CD4-positive, CD25-positive, alpha-beta regulatory T cell (primary cell): Measurements from ENCODE around the gene GNB1. TPM values are rescaled to one million over a fixed set of nuclear protein-coding genes. Genes with fewer than 3 reads are reported as not detected.
A peak's percentile ranks its signal among the peaks of the same experiment; 100 is the strongest.

ENCODE experiments used
- ATAC-seq, 2 donors: fragments of 150-1000 bp; cut with Tn5 transposase; one replicate each; pipeline ENCODE4 v1.10.0; 2021; ENCODE audit warnings: low read depth in 2 of 2, moderate number of reproducible peaks in 2 of 2, moderate library complexity in 1 of 2
- DNase-seq, 3 donors: peaks; one replicate each; pipeline versions ENCODE4 v3.0.0 to v3.0.0-alpha.2; 2012 to 2022; ENCODE audit warnings: mixed read lengths in 1 of 3
- H3K27ac ChIP-seq: one replicate; pipeline ENCODE4 v1.7.0; 2013; ENCODE audit warnings: mild to moderate bottlenecking, low read length; ENCODE audit not compliant: insufficient read depth, poor library complexity, severe bottlenecking
- H3K27me3 ChIP-seq: one replicate; pipeline ENCODE4 v1.7.0; 2013; ENCODE audit warnings: low read length; ENCODE audit not compliant: control insufficient read depth, insufficient read depth
- H3K36me3 ChIP-seq: one replicate; pipeline ENCODE4 v1.7.0; 2013; ENCODE audit warnings: mild to moderate bottlenecking, low read length, moderate library complexity; ENCODE audit not compliant: control insufficient read depth, insufficient read depth
- H3K4me1 ChIP-seq: 2 replicates; pipeline ENCODE4 v1.7.0; 2013; ENCODE audit warnings: mild to moderate bottlenecking, low read length; ENCODE audit not compliant: insufficient read depth, control insufficient read depth, poor library complexity, severe bottlenecking
- H3K4me3 ChIP-seq: one replicate; pipeline ENCODE4 v1.7.0; 2013; ENCODE audit warnings: low read depth, mild to moderate bottlenecking, low read length, moderate library complexity
- H3K9me3 ChIP-seq, 2 experiments: 1 replicate in 1 of 2; 2 replicates in 1 of 2; pipeline ENCODE4 v1.7.0; 2013; ENCODE audit warnings: low read length in 2 of 2, mild to moderate bottlenecking in 1 of 2, moderate library complexity in 1 of 2; ENCODE audit not compliant: control insufficient read depth in 2 of 2
- H3K27ac Mint-ChIP-seq, 3 donors: one replicate each; pipeline ENCODE4 v1.8.0; 2020 to 2022; ENCODE audit warnings: mild to moderate bottlenecking in 3 of 3, mixed read lengths in 3 of 3, moderate library complexity in 2 of 3
- H3K27me3 Mint-ChIP-seq: one replicate; pipeline ENCODE4 v1.8.0; 2022; ENCODE audit warnings: mild to moderate bottlenecking, mixed read lengths
- H3K36me3 Mint-ChIP-seq: one replicate; pipeline ENCODE4 v1.8.0; 2020; ENCODE audit warnings: mixed read lengths
- H3K4me1 Mint-ChIP-seq, 4 donors: one replicate each; pipeline ENCODE4 v1.8.0; 2020 to 2022; ENCODE audit warnings: mixed read lengths in 4 of 4, mild to moderate bottlenecking in 1 of 4
- H3K4me3 Mint-ChIP-seq, 4 donors: one replicate each; pipeline ENCODE4 v1.8.0; 2020 to 2022; ENCODE audit warnings: mild to moderate bottlenecking in 4 of 4, mixed read lengths in 4 of 4, moderate library complexity in 3 of 4
- H3K9me3 Mint-ChIP-seq, 7 donors: one replicate each; pipeline ENCODE4 v1.8.0; 2020 to 2022; ENCODE audit warnings: mixed read lengths in 7 of 7, mild to moderate bottlenecking in 3 of 7, moderate library complexity in 2 of 7
- polyA plus RNA-seq, 4 donors: library from polyadenylated mRNA; unstranded; fragments of 300-500 nt; fragmentation: Illumina TruSeq; gene quantifications; one replicate each; pipeline ENCODE4 v1.2.3, GENCODE V29; 2021
- total RNA-seq: library from RNA; stranded (reverse); gene quantifications from one replicate; pipeline ENCODE4 v1.2.3, GENCODE V29; 2022

GNB1 gene
- total and polyA plus RNA-seq, 5 donors from 2014 or later, result 47.0 to 242 (median 102) TPM

GRCh38 chr1:1777950-1778662 is 112.8 kb downstream of the GNB1 start, which contains the start of gene NADK:
Gene NADK (minus strand): TSS chr1:1778470. CDS start chr1:1765406, 13,064 bp downstream.
- DNase-seq, result peak; percentile 62 to 78 (median 76)
- Mint-ChIP-seq H3K36me3 (peaks cover 4% of the 10 kb centered on the region), H3K27me3 (no peaks in the 10 kb centered on the region), H3K4me3 (peak within 1 kb of the TSS; percentile 91 to 95 (median 93)), H3K9me3 (no peaks in the 10 kb centered on the region), H3K4me1 (peaks cover 0 to 68% (median 48%) of the 10 kb centered on the region in 4 donors), H3K27ac (peak within 1 kb of the TSS; percentile 88 to 98 (median 95))
- peak within 1 kb of the TSS; percentile 89 for H3K27ac ChIP-seq
- H3K36me3 ChIP-seq, result no peaks in the 10 kb centered on the region
- peak; percentile 41 to 45 for ATAC-seq
- H3K4me3 ChIP-seq, result peak within 1 kb of the TSS; percentile 75
- H3K4me1 ChIP-seq, result peaks cover 71% of the 10 kb centered on the region
- H3K9me3 ChIP-seq, result no peaks in the 10 kb centered on the region
- no peaks in the 10 kb centered on the region for H3K27me3 ChIP-seq

DNA sequence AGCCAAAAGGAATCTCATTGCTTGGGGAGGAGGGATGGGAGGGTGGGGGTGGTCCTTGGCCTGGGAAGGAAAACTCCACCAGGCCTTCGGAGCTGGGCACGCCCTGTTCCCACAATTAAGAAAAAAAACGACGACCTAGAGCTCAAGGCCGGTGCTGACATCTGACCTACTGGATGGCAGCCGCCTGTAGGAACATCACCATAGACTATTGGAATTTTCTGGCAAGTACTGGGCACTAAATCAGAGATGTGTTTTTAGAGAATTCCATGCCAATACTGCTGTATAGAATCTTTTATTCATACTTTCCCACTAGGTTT is 113.3 kb downstream of the GNB1 start:
- Mint-ChIP-seq H3K36me3 (peaks cover 5% of the 10 kb centered on the region), H3K4me1 (peaks cover 0 to 62% (median 45%) of the 10 kb centered on the region in 4 donors), H3K9me3 (no peaks in the 10 kb centered on the region), H3K27me3 (no peaks in the 10 kb centered on the region), H3K27ac (peak overlapping the region; percentile 52 to 93 (median 77)), H3K4me3 (peak overlapping the region; percentile 86 to 94 (median 90))
- DNase-seq, result no peak
- Histone ChIP-seq H3K36me3 (peaks cover under 1% of the 10 kb centered on the region), H3K9me3 (no peaks in the 10 kb centered on the region), H3K27ac (peak overlapping the region; percentile 55), H3K27me3 (no peaks in the 10 kb centered on the region), H3K4me3 (peak overlapping the region; percentile 75), H3K4me1 (peaks cover 66% of the 10 kb centered on the region)
- no peak for ATAC-seq

GRCh38 chr1:1776672-1777582 is 114.0 kb downstream of the GNB1 start:
- no peaks in the 10 kb centered on the region for H3K27me3 ChIP-seq
- H3K27me3 Mint-ChIP-seq, result no peaks in the 10 kb centered on the region
- ATAC-seq, result no peak
- no peaks in the 10 kb centered on the region for H3K9me3 Mint-ChIP-seq
- peak overlapping the region; percentile 75 for H3K4me3 ChIP-seq
- peaks cover 6% of the 10 kb centered on the region for H3K36me3 ChIP-seq
- H3K9me3 ChIP-seq, result no peaks in the 10 kb centered on the region
- peaks cover 0 to 58% (median 45%) of the 10 kb centered on the region in 4 donors for H3K4me1 Mint-ChIP-seq
- H3K36me3 Mint-ChIP-seq, result peaks cover 11% of the 10 kb centered on the region
- peak overlapping the region; percentile 23 to 93 (median 77) for H3K27ac Mint-ChIP-seq
- DNase-seq, result no peak
- peak overlapping the region; percentile 55 for H3K27ac ChIP-seq
- H3K4me1 ChIP-seq, result peaks cover 60% of the 10 kb centered on the region
- peak overlapping the region; percentile 86 to 94 (median 90) for H3K4me3 Mint-ChIP-seq

DNA sequence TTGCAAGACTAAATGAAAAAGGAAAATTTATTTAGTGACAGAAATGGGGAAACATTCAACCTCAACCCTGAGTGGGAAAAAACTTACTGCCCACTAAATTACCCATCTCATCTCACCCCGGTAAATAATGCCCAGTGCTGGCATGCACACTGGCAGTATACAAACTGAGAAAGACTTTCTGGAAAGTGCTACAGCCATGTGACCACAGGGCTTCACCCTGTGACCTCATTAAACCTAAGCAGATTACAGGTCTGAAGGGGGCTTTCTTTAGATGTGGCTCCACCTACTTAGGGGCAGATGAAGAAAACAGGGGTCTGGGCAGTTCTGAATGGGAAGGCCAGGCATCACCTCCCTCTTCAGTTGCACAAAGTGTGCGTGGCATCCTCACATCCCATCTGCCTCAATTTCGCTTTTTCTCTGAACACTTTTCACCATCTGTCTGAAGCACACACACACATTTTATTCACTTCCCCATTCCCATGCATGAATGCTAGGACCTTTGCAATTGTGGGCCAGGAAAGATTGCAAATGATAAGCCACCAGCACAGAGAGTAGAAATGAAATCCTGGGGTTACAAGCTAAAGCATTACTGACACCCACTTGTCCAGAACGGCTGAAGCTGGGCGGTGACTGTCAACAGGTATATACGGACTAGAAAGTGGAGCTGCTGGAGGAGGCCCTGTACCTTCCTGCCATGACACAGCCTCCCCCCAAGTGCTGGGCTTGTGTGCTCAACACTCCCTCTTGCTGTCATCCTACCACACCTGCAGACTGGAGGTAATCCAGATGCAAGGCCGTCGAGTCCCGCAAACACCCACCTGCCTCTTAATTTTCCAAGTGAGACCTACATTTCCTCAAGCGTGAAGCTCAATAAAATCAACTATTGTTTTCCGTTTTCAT is 115.3 kb downstream of the GNB1 start:
- no peak for ATAC-seq
- peaks cover 7% of the 10 kb centered on the region for H3K36me3 ChIP-seq
- H3K27ac Mint-ChIP-seq, result peak overlapping the region; percentile 44 to 82 (median 67)
- H3K27me3 ChIP-seq, result no peaks in the 10 kb centered on the region
- no peak overlapping the region for H3K4me3 ChIP-seq
- H3K27me3 Mint-ChIP-seq, result no peaks in the 10 kb centered on the region
- H3K9me3 ChIP-seq, result no peaks in the 10 kb centered on the region
- peaks cover 18% of the 10 kb centered on the region for H3K36me3 Mint-ChIP-seq
- peaks cover 46% of the 10 kb centered on the region for H3K4me1 ChIP-seq
- peaks cover 0 to 47% (median 40%) of the 10 kb centered on the region in 4 donors for H3K4me1 Mint-ChIP-seq
- peak overlapping the region in 3 of 4 donors; percentile 84 to 91 (median 86) for H3K4me3 Mint-ChIP-seq
- no peak for DNase-seq
- H3K9me3 Mint-ChIP-seq, result peaks cover 0 to 5% (median 0%) of the 10 kb centered on the region in 7 donors
- H3K27ac ChIP-seq, result no peak overlapping the region

DNA sequence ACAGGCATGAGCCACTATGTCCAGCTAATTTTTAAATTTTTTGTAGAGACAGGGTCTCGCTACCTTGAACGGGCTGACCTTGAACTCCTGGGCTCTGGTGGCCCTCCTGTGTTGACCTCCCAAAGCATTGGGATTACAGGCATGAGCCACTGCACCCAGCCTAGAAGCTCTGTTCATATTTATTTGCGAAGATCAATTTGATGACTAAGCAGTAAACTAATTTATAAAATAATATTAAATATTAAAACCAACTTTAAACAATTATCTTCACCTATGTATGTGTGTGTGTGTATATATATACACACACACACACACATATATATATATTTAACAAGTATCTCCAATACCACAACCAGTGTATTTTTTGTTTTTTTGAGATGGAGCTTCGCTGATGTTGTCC is 117.0 kb downstream of the GNB1 start:
- Histone ChIP-seq H3K9me3 (no peaks in the 10 kb centered on the region), H3K4me1 (peaks cover 29% of the 10 kb centered on the region), H3K27me3 (no peaks in the 10 kb centered on the region), H3K4me3 (no peak overlapping the region), H3K27ac (no peak overlapping the region), H3K36me3 (peaks cover 8% of the 10 kb centered on the region)
- H3K9me3 Mint-ChIP-seq, result peaks cover 0 to 5% (median 1%) of the 10 kb centered on the region in 7 donors
- no peak overlapping the region for H3K4me3 Mint-ChIP-seq
- H3K27ac Mint-ChIP-seq, result no peak overlapping the region
- H3K36me3 Mint-ChIP-seq, result peaks cover 22% of the 10 kb centered on the region
- peaks cover 0 to 35% (median 27%) of the 10 kb centered on the region in 4 donors for H3K4me1 Mint-ChIP-seq
- H3K27me3 Mint-ChIP-seq, result no peaks in the 10 kb centered on the region
- no peak for ATAC-seq
- no peak for DNase-seq

DNA sequence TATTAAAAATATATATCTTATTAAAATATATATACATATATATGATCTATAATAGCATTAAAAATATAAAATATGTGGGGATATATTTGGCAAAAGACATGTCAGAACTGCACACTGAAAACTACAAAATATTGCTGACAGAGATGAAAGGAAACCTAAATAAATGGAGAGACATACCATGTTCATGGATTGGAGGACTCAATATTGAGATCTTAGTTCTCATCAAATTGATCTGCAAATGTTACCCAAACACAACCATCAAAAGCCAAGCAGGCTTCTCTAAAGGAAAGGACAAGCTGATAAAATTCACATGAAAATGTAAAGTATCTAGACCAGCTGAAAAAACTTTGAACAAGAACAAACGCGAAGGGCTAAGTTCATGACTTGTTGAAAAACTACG is 119.8 kb downstream of the GNB1 start:
- Mint-ChIP-seq H3K4me1 (peaks cover 0 to 24% (median 18%) of the 10 kb centered on the region in 4 donors), H3K27ac (no peak overlapping the region), H3K4me3 (peak overlapping the region in 1 of 4 donors; percentile 73), H3K9me3 (peaks cover 0 to 5% (median 1%) of the 10 kb centered on the region in 7 donors), H3K36me3 (peaks cover 29% of the 10 kb centered on the region), H3K27me3 (no peaks in the 10 kb centered on the region)
- H3K4me1 ChIP-seq, result peaks cover 10% of the 10 kb centered on the region
- no peaks in the 10 kb centered on the region for H3K9me3 ChIP-seq
- no peak for ATAC-seq
- H3K27ac ChIP-seq, result no peak overlapping the region
- DNase-seq, result no peak
- H3K4me3 ChIP-seq, result no peak overlapping the region
- H3K36me3 ChIP-seq, result peaks cover 19% of the 10 kb centered on the region
- H3K27me3 ChIP-seq, result no peaks in the 10 kb centered on the region

DNA sequence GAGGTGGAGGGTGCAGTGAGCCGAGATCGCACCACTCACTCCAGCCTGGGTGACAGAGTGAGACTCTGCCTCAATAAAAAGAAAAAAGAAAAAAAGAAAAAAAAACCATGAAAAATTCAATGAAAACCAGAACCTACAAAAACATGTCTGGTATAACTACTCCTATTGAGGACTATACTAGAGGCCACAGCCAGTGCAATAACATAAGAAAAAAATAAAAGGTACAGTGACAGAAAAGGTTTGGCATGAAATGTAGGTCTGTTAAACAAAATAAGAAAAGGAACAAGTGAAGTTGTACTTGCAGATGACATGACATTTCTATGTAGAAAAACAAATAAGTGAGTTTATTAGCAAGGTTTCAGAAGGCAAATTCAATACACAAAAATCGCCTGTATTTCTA is 120.8 kb downstream of the GNB1 start:
- Mint-ChIP-seq H3K4me1 (peaks cover 0 to 14% (median 8%) of the 10 kb centered on the region in 4 donors), H3K9me3 (peaks cover 0 to 5% (median 1%) of the 10 kb centered on the region in 7 donors), H3K36me3 (peaks cover 28% of the 10 kb centered on the region), H3K27ac (no peak overlapping the region), H3K4me3 (peak overlapping the region in 1 of 4 donors; percentile 43), H3K27me3 (no peaks in the 10 kb centered on the region)
- H3K9me3 ChIP-seq, result no peaks in the 10 kb centered on the region
- no peak for DNase-seq
- H3K27me3 ChIP-seq, result no peaks in the 10 kb centered on the region
- H3K4me1 ChIP-seq, result peaks cover under 1% of the 10 kb centered on the region
- no peak overlapping the region for H3K4me3 ChIP-seq
- H3K27ac ChIP-seq, result no peak overlapping the region
- H3K36me3 ChIP-seq, result peaks cover 20% of the 10 kb centered on the region
- no peak for ATAC-seq
